SK-N-SH (cell line): ENCODE measurements around the gene CDH12. TPM values are rescaled to one million over a fixed set of nuclear protein-coding genes. Genes with fewer than 3 reads are reported as not detected.

Source experiments
- CTCF ChIA-PET: fragments of 300-600, 350-600 bp; formaldehyde crosslinking; extraction: SDS; loops from one replicate; lab custom pipeline; 2021; lab: Yijun Ruan, JAX
- POLR2A ChIA-PET: fragments of 350-600 bp; sonication (Branson Sonifier 250); formaldehyde crosslinking; extraction: SDS; loops from one replicate; lab custom pipeline; 2020; ENCODE audit warnings: antibody characterized with exemption, inconsistent platforms; lab: Yijun Ruan, JAX
- DNase-seq: peaks from one replicate; pipeline ENCODE4 v3.0.0; 2012
- H2AFZ ChIP-seq: fragments of 200-600 bp; sonication (generic); 2 replicates; pipeline ENCODE4 v1.8.1; 2016; ENCODE audit warnings: antibody characterized with exemption, mild to moderate bottlenecking, low read depth
- H3F3A ChIP-seq: fragments of 200-600 bp; sonication (generic); replicated peaks from 2 replicates; pipeline ENCODE3; 2016; ENCODE audit warnings: antibody characterized with exemption, mild to moderate bottlenecking; ENCODE audit not compliant: insufficient read depth
- H3K27ac ChIP-seq, 2 experiments: fragments of 200-500 bp in 1 of 2; fragments of 200-600 bp in 1 of 2; sonication (Bioruptor generic) in 1 of 2; sonication (generic), shearing (Covaris generic) in 1 of 2; 2 replicates each; pipeline versions ENCODE4 v1.5.1 to v1.6.1; 2014 to 2016; ENCODE audit warnings: low read depth in 2 of 2, inconsistent platforms in 1 of 2, low read length in 1 of 2, mild to moderate bottlenecking in 1 of 2, mixed read lengths in 1 of 2
- H3K27me3 ChIP-seq: fragments of 200-600 bp; sonication (generic), shearing (Covaris generic); 2 replicates; pipeline ENCODE4 v1.6.1; 2016; ENCODE audit warnings: mixed run types; ENCODE audit not compliant: insufficient read depth
- H3K36me3 ChIP-seq, 2 experiments: fragments of 200-500 bp in 1 of 2; fragments of 200-600 bp in 1 of 2; sonication (Bioruptor generic) in 1 of 2; sonication (generic) in 1 of 2; replicated peaks in 1 of 2; 2 replicates each; pipeline versions ENCODE3 to v1.5.1; 2014 to 2016; ENCODE audit warnings: low read length in 1 of 2, mild to moderate bottlenecking in 1 of 2; ENCODE audit not compliant: insufficient read depth in 2 of 2, control insufficient read depth in 1 of 2
- H3K4me1 ChIP-seq, 2 experiments: fragments of 200-500 bp in 1 of 2; fragments of 200-600 bp in 1 of 2; sonication (Bioruptor generic) in 1 of 2; sonication (generic), shearing (Covaris generic) in 1 of 2; 2 replicates each; pipeline versions ENCODE4 v1.5.1 to v1.6.1; 2014 to 2016; ENCODE audit warnings: low read depth in 1 of 2, low read length in 1 of 2, mixed run types in 1 of 2; ENCODE audit not compliant: insufficient read depth in 2 of 2, control insufficient read depth in 1 of 2
- H3K4me2 ChIP-seq: fragments of 200-600 bp; sonication (generic), shearing (Covaris generic); 2 replicates; pipeline ENCODE4 v1.6.1; 2017; ENCODE audit warnings: mixed run types
- H3K4me3 ChIP-seq, 2 experiments: fragments of 200-500 bp in 1 of 2; fragments of 200-600 bp in 1 of 2; sonication (Bioruptor generic) in 1 of 2; sonication (generic), shearing (Covaris generic) in 1 of 2; 2 replicates each; pipeline versions ENCODE4 v1.5.1 to v1.8.1; 2014 to 2016; ENCODE audit warnings: low read depth in 2 of 2, inconsistent platforms in 1 of 2, low read length in 1 of 2, mild to moderate bottlenecking in 1 of 2, mixed read lengths in 1 of 2, moderate library complexity in 1 of 2
- H3K79me2 ChIP-seq: fragments of 200-600 bp; sonication (generic); 2 replicates; pipeline ENCODE4 v1.8.1; 2017; ENCODE audit warnings: mild to moderate bottlenecking; ENCODE audit not compliant: insufficient read depth
- H3K9ac ChIP-seq: fragments of 200-600 bp; sonication (generic); 2 replicates; pipeline ENCODE4 v1.6.1; 2017; ENCODE audit warnings: mixed run types
- H3K9me2 ChIP-seq: fragments of 200-600 bp; sonication (generic); 2 replicates; pipeline ENCODE4 v1.6.1; 2017; ENCODE audit warnings: mixed run types
- H3K9me3 ChIP-seq: fragments of 200-600 bp; sonication (generic); 2 replicates; pipeline ENCODE4 v1.6.1; 2017; ENCODE audit warnings: mixed run types, mild to moderate bottlenecking, moderate library complexity
- H4K20me1 ChIP-seq: fragments of 200-600 bp; sonication (generic); 2 replicates; pipeline ENCODE4 v1.6.1; 2017; ENCODE audit warnings: mild to moderate bottlenecking, mixed run types; ENCODE audit not compliant: insufficient read depth
- CHD2 ChIP-seq: fragments of 150-350 bp; IDR thresholded peaks from 2 replicates; pipeline ENCODE4 v1.6.1; 2018; ENCODE audit warnings: low read length; ENCODE audit not compliant: partially characterized antibody
- CTCF ChIP-seq: fragments of 200-600 bp; sonication (generic); IDR thresholded peaks from 2 replicates; pipeline ENCODE4 v1.6.1; 2017; ENCODE audit warnings: antibody characterized with exemption, mild to moderate bottlenecking, moderate library complexity
- ELF1 ChIP-seq: IDR thresholded peaks from 2 replicates; pipeline ENCODE4 v1.4.0; 2012
- GABPA ChIP-seq: IDR thresholded peaks from 2 replicates; pipeline ENCODE4 v1.4.0; 2012; ENCODE audit warnings: low read depth, mild to moderate bottlenecking
- JUND ChIP-seq: IDR thresholded peaks from 2 replicates; pipeline ENCODE4 v1.4.0; 2012
- MAX ChIP-seq: IDR thresholded peaks from 2 replicates; pipeline ENCODE4 v1.4.0; 2012; ENCODE audit warnings: low read depth
- MXI1 ChIP-seq: IDR thresholded peaks from 2 replicates; pipeline ENCODE4 v1.6.1; 2012; ENCODE audit warnings: mild to moderate bottlenecking, low read depth, low read length, improper control_type of control experiment
- NFIC ChIP-seq: IDR thresholded peaks from 2 replicates; pipeline ENCODE4 v1.4.0; 2012; ENCODE audit warnings: borderline replicate concordance
- NRF1 ChIP-seq: IDR thresholded peaks from 2 replicates; pipeline ENCODE4 v1.6.1; 2012; ENCODE audit warnings: low read depth, mild to moderate bottlenecking, low read length
- PBX3 ChIP-seq: IDR thresholded peaks from 2 replicates; pipeline ENCODE4; 2012
- RAD21 ChIP-seq: IDR thresholded peaks from 2 replicates; pipeline ENCODE4 v1.6.1; 2012; ENCODE audit warnings: mild to moderate bottlenecking, low read length
- RCOR1 ChIP-seq: fragments of 150-350 bp; IDR thresholded peaks from 2 replicates; pipeline ENCODE4 v1.6.1; 2017; ENCODE audit warnings: antibody characterized with exemption, low read length
- RXRA ChIP-seq: IDR thresholded peaks from 2 replicates; pipeline ENCODE4 v1.4.0; 2012; ENCODE audit warnings: low read depth, mild to moderate bottlenecking, borderline replicate concordance
- SMC3 ChIP-seq: IDR thresholded peaks from 2 replicates; pipeline ENCODE4 v1.6.1; 2012; ENCODE audit warnings: low read depth, low read length, improper control_type of control experiment
- TEAD4 ChIP-seq: IDR thresholded peaks from 2 replicates; pipeline ENCODE4 v1.4.0; 2012; ENCODE audit warnings: mild to moderate bottlenecking, borderline replicate concordance; ENCODE audit not compliant: insufficient read depth
- WGBS: methylation state at CpG from one replicate; pipeline ENCODE4 v1.1.6; 2017; ENCODE audit warnings: low lambda C conversion rate; 5-methylcytosine and 5-hydroxymethylcytosine counted together
- polyA plus RNA-seq, 3 experiments: library from polyadenylated mRNA; depleted of rRNA; stranded (reverse); fragments of >200 nt; gene quantifications; 2 replicates each; pipeline ENCODE4 v1.2.3, GENCODE V29; 2012

The CDH12 gene
- polyA plus RNA-seq, 1 of the 3 experiments (the other 2 are of a cell fraction): not detected

- WGBS: 1% methylated on average over 2 of the region's 2 CpGs
- Histone ChIP-seq H3K36me3 (no peaks in the 10 kb centered on the region), H3K9me3 (no peaks in the 10 kb centered on the region), H3K27ac (no peak overlapping the region), H3K4me3 (no peak overlapping the region), H3K9me2 (no peaks in the 10 kb centered on the region), H3K9ac (no peak overlapping the region), H2AFZ (no peak overlapping the region), H3K4me1 (no peaks in the 10 kb centered on the region), H3K79me2 (no peaks in the 10 kb centered on the region), H3F3A (no peaks in the 10 kb centered on the region), H4K20me1 (no peaks in the 10 kb centered on the region), H3K4me2 (no peak overlapping the region), H3K27me3 (no peaks in the 10 kb centered on the region)
- no peak for TF ChIP-seq SMC3
- DNase-seq: no peak
- POLR2A ChIA-PET: no interaction called here
- CTCF ChIA-PET: no interaction called here
These were observed 10.6 kb downstream of the CDH12 start for GRCh38 chr5:22842574-22842973.

GRCh38 chr5:22837803-22838202, 15.3 kb downstream of the CDH12 start:
- H3K4me3 ChIP-seq: no peak overlapping the region; a peak in 1 of 4 replicates
- H3K36me3 ChIP-seq: no peaks in the 10 kb centered on the region
- H3K4me1 ChIP-seq: no peaks in the 10 kb centered on the region
- ChIA-PET CTCF (no interaction called here), POLR2A (no interaction called here)
- H2AFZ ChIP-seq: no peak overlapping the region
- H3K9me3 ChIP-seq: no peaks in the 10 kb centered on the region
- no peaks in the 10 kb centered on the region for H3F3A ChIP-seq
- 0% methylated on average over 4 of the region's 4 CpGs for WGBS
- TF ChIP-seq MXI1 (no peak), PBX3 (no peak), RCOR1 (no peak), RXRA (no peak)
- H3K9me2 ChIP-seq: no peaks in the 10 kb centered on the region
- no peaks in the 10 kb centered on the region for H3K79me2 ChIP-seq
- no peaks in the 10 kb centered on the region for H3K27me3 ChIP-seq
- no peak overlapping the region for H3K27ac ChIP-seq
- no peaks in the 10 kb centered on the region for H4K20me1 ChIP-seq
- no peak overlapping the region for H3K4me2 ChIP-seq
- no peak overlapping the region for H3K9ac ChIP-seq
- no peak for DNase-seq

GRCh38 chr5:22835686-22836085, 17.5 kb downstream of the CDH12 start:
- H3K27ac ChIP-seq: no peak overlapping the region
- DNase-seq: no peak
- POLR2A ChIA-PET: no interaction called here

More at GRCh38 chr5:22835686-22836085, 17.5 kb downstream of the CDH12 start:
- no peaks in the 10 kb centered on the region for H3F3A ChIP-seq
- no peaks in the 10 kb centered on the region for H3K9me2 ChIP-seq
- no peaks in the 10 kb centered on the region for H3K79me2 ChIP-seq
- no peaks in the 10 kb centered on the region for H4K20me1 ChIP-seq
- 0% methylated on average over 1 of the region's 1 CpG for WGBS
- H3K27me3 ChIP-seq: no peaks in the 10 kb centered on the region; the same call in 1 of the 2 replicates
- no peaks in the 10 kb centered on the region for H3K4me1 ChIP-seq
- no peaks in the 10 kb centered on the region for H3K9me3 ChIP-seq
- H2AFZ ChIP-seq: no peak overlapping the region
- H3K4me2 ChIP-seq: no peak overlapping the region
- no peak overlapping the region for H3K9ac ChIP-seq
- CTCF ChIA-PET: no interaction called here
- H3K4me3 ChIP-seq: no peak overlapping the region
- H3K36me3 ChIP-seq: no peaks in the 10 kb centered on the region
- TF ChIP-seq RAD21 (no peak), MAX (no peak), NFIC (no peak), TEAD4 (no peak), RXRA (no peak), PBX3 (no peak), NRF1 (no peak), GABPA (no peak), JUND (no peak), ELF1 (no peak), CTCF (no peak), CHD2 (no peak)
